Liver (tissue), 9 donors: Measurements from ENCODE around the gene OR4D10. TPM values are rescaled to one million over a fixed set of nuclear protein-coding genes. Genes with fewer than 3 reads are reported as not detected.

Experiments used
- DNase-seq: peaks from one replicate; pipeline ENCODE4 v3.0.0-alpha.2; 2017; ENCODE audit warnings: low spot score
- H3K27ac ChIP-seq, 2 donors: one replicate each; pipeline ENCODE4 v1.7.0; 2013; ENCODE audit warnings: inconsistent platforms in 2 of 2, low read length in 2 of 2, control low read depth in 1 of 2, low read depth in 1 of 2, mild to moderate bottlenecking in 1 of 2
- H3K27me3 ChIP-seq, 4 donors: one replicate each; pipeline versions ENCODE4 v1.6.1 to v1.7.0; 2013; ENCODE audit warnings: low read length in 3 of 4, inconsistent platforms in 1 of 4, mild to moderate bottlenecking in 1 of 4, moderate library complexity in 1 of 4; ENCODE audit not compliant: control insufficient read depth in 4 of 4, insufficient read depth in 4 of 4
- H3K36me3 ChIP-seq, 4 donors: one replicate each; pipeline versions ENCODE4 v1.6.1 to v1.7.0; 2013; ENCODE audit warnings: low read length in 3 of 4, mild to moderate bottlenecking in 3 of 4, low read depth in 1 of 4, moderate library complexity in 1 of 4; ENCODE audit not compliant: control insufficient read depth in 4 of 4, insufficient read depth in 3 of 4
- H3K4me1 ChIP-seq, 4 donors: one replicate each; pipeline versions ENCODE4 v1.6.1 to v1.7.0; 2013; ENCODE audit warnings: low read length in 3 of 4, mild to moderate bottlenecking in 3 of 4, moderate library complexity in 1 of 4; ENCODE audit not compliant: control insufficient read depth in 4 of 4, insufficient read depth in 4 of 4
- H3K4me3 ChIP-seq, 3 donors: one replicate each; pipeline versions ENCODE4 v1.6.1 to v1.7.0; 2013; ENCODE audit warnings: low read length in 3 of 3, control low read depth in 1 of 3, low read depth in 1 of 3, mild to moderate bottlenecking in 1 of 3
- H3K9ac ChIP-seq, 2 donors: one replicate each; pipeline ENCODE4 v1.7.0; 2013; ENCODE audit warnings: low read length in 2 of 2, mild to moderate bottlenecking in 2 of 2, moderate library complexity in 2 of 2, control low read depth in 1 of 2, low read depth in 1 of 2
- H3K9me3 ChIP-seq, 4 donors: one replicate each; pipeline versions ENCODE4 v1.6.1 to v1.7.0; 2013; ENCODE audit warnings: low read length in 3 of 4; ENCODE audit not compliant: control insufficient read depth in 4 of 4
- CTCF ChIP-seq: fragments of 150-350 bp; IDR thresholded peaks from 2 replicates; pipeline ENCODE4 v1.5.1; 2017; ENCODE audit warnings: improper control_type of control experiment, low read depth, low read length; ENCODE audit not compliant: missing input control
- EGR1 ChIP-seq, 2 donors: IDR thresholded peaks; 2 replicates each; pipeline ENCODE4 v1.6.1; 2016 to 2018; ENCODE audit warnings: antibody characterized with exemption in 2 of 2, low read depth in 2 of 2
- FOXA1 ChIP-seq: IDR thresholded peaks from 2 replicates; pipeline ENCODE4 v1.6.1; 2016; ENCODE audit warnings: antibody characterized with exemption
- FOXA2 ChIP-seq: IDR thresholded peaks from 2 replicates; pipeline ENCODE4 v1.6.1; 2016; ENCODE audit warnings: antibody characterized with exemption
- GABPA ChIP-seq, 2 donors: IDR thresholded peaks in 1 of 2; conservative IDR thresholded peaks in 1 of 2; 2 replicates each; pipeline ENCODE4 v1.6.1; 2016; ENCODE audit warnings: antibody characterized with exemption in 2 of 2, mild to moderate bottlenecking in 1 of 2, moderate library complexity in 1 of 2
- HNF4A ChIP-seq, 2 donors: conservative IDR thresholded peaks; 2 replicates each; pipeline ENCODE4 v1.6.1; 2016; ENCODE audit warnings: antibody characterized with exemption in 2 of 2, mild to moderate bottlenecking in 2 of 2
- HNF4G ChIP-seq: IDR thresholded peaks from 2 replicates; pipeline ENCODE4 v1.6.1; 2016; ENCODE audit warnings: antibody characterized with exemption
- JUND ChIP-seq, 2 donors: IDR thresholded peaks; 2 replicates each; pipeline ENCODE4 v1.6.1; 2016; ENCODE audit warnings: antibody characterized with exemption in 2 of 2
- NR2F2 ChIP-seq: IDR thresholded peaks from 2 replicates; pipeline ENCODE4 v1.6.1; 2016; ENCODE audit warnings: antibody characterized with exemption
- RAD21 ChIP-seq, 2 donors: IDR thresholded peaks; 2 replicates each; pipeline ENCODE4 v1.6.1; 2016; ENCODE audit warnings: antibody characterized with exemption in 2 of 2, mild to moderate bottlenecking in 2 of 2
- RXRA ChIP-seq, 2 donors: IDR thresholded peaks; 2 replicates each; pipeline ENCODE4 v1.6.1; 2017 to 2018; ENCODE audit warnings: antibody characterized with exemption in 2 of 2, mild to moderate bottlenecking in 1 of 2
- SP1 ChIP-seq: IDR thresholded peaks from 2 replicates; pipeline ENCODE4 v1.6.1; 2018; ENCODE audit warnings: antibody characterized with exemption, mild to moderate bottlenecking
- TAF1 ChIP-seq: conservative IDR thresholded peaks from 2 replicates; pipeline ENCODE4 v1.6.1; 2016; ENCODE audit warnings: antibody characterized with exemption, mild to moderate bottlenecking
- WGBS: extraction: QIAGEN DNeasy Blood & Tissue Kit; methylation state at CpG from one replicate; pipeline ENCODE4 v1.1.7; 2013; 5-methylcytosine and 5-hydroxymethylcytosine counted together
- polyA plus RNA-seq, 2 donors: library from polyadenylated mRNA; stranded (reverse) in 1 of 2; unstranded in 1 of 2; fragments of 200-250 nt in 1 of 2; fragments of >200 nt in 1 of 2; fragmentation: Nextera tagmentation in 1 of 2; extraction: Ambion mirVana in 1 of 2; gene quantifications; one replicate each; pipeline versions ENCODE4 v1.2.1 to v1.2.3, GENCODE V29; 2013 to 2015
- total RNA-seq, 2 donors: library from RNA; depleted of rRNA; stranded (reverse); fragments of >200 nt; gene quantifications; one replicate each; pipeline ENCODE4 v1.2.3, GENCODE V29; 2014
- TF ChIP-seq, protein P1 (sequence below): IDR thresholded peaks from 2 replicates; pipeline ENCODE4 v1.6.1; 2016; ENCODE audit warnings: antibody characterized with exemption, mild to moderate bottlenecking
- TF ChIP-seq, protein P2 (sequence below): IDR thresholded peaks from 2 replicates; pipeline ENCODE4 v1.6.1; 2016; ENCODE audit warnings: antibody characterized with exemption
- TF ChIP-seq, protein P3 (sequence below): IDR thresholded peaks from 2 replicates; pipeline ENCODE4 v1.6.1; 2016; ENCODE audit warnings: antibody characterized with exemption
- TF ChIP-seq, protein P4 (sequence below): IDR thresholded peaks from 2 replicates; pipeline ENCODE4 v1.6.1; 2016; ENCODE audit warnings: antibody characterized with exemption
- donor health status: healthy.
- donor health status: healthy.
- donor health status: healthy.
- donor health status: healthy.
- donor health status: healthy.

The OR4D10 gene
- total and polyA plus RNA-seq, 4 donors = not detected

DNA sequence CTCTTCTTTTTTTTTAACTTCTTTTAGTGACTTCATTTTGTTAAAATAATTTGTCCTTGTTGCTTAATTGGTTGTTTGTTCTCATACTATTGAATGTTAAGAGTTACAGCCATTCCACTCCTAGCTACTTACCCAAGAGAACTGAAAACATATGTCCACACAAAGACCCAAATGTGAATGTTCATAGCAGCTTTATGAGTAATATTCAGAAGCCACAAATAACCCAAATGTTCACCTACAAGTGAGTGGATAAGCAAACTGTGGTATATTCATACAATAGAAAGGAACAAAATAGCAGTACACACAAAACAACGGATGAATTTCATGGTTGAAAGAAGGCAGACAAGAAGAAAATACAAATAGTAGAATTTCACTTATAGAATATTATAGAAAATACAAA is 28.8 kb downstream of the OR4D10 start (continued):
- TF ChIP-seq CTCF = no peak
- TF ChIP-seq HNF4G = no peak
- TF ChIP-seq GABPA (IDR thresholded peaks at IDR 0.05 in 1 of 2, conservative IDR thresholded peaks at IDR 0.05 in 1 of 2) = no peak
- TF ChIP-seq FOXA1 = no peak

GRCh38 chr11:59503276-59503675 is 30.2 kb downstream of the OR4D10 start, which contains the start of gene OR4D11:
OR4D11 (plus strand) TSS chr11:59503576; CDS start chr11:59503576, 0 bp downstream.
- TF ChIP-seq JUND (IDR thresholded peaks at IDR 0.05) (no peak), GABPA (IDR thresholded peaks at IDR 0.05 in 1 of 2, conservative IDR thresholded peaks at IDR 0.05 in 1 of 2) (no peak), SP1 (no peak), NR2F2 (no peak), HNF4A (conservative IDR thresholded peaks at IDR 0.05) (no peak), FOXA2 (no peak), HNF4G (no peak)
- TF ChIP-seq, protein P1, sequence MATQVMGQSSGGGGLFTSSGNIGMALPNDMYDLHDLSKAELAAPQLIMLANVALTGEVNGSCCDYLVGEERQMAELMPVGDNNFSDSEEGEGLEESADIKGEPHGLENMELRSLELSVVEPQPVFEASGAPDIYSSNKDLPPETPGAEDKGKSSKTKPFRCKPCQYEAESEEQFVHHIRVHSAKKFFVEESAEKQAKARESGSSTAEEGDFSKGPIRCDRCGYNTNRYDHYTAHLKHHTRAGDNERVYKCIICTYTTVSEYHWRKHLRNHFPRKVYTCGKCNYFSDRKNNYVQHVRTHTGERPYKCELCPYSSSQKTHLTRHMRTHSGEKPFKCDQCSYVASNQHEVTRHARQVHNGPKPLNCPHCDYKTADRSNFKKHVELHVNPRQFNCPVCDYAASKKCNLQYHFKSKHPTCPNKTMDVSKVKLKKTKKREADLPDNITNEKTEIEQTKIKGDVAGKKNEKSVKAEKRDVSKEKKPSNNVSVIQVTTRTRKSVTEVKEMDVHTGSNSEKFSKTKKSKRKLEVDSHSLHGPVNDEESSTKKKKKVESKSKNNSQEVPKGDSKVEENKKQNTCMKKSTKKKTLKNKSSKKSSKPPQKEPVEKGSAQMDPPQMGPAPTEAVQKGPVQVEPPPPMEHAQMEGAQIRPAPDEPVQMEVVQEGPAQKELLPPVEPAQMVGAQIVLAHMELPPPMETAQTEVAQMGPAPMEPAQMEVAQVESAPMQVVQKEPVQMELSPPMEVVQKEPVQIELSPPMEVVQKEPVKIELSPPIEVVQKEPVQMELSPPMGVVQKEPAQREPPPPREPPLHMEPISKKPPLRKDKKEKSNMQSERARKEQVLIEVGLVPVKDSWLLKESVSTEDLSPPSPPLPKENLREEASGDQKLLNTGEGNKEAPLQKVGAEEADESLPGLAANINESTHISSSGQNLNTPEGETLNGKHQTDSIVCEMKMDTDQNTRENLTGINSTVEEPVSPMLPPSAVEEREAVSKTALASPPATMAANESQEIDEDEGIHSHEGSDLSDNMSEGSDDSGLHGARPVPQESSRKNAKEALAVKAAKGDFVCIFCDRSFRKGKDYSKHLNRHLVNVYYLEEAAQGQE = no peak
- TF ChIP-seq, protein P2, sequence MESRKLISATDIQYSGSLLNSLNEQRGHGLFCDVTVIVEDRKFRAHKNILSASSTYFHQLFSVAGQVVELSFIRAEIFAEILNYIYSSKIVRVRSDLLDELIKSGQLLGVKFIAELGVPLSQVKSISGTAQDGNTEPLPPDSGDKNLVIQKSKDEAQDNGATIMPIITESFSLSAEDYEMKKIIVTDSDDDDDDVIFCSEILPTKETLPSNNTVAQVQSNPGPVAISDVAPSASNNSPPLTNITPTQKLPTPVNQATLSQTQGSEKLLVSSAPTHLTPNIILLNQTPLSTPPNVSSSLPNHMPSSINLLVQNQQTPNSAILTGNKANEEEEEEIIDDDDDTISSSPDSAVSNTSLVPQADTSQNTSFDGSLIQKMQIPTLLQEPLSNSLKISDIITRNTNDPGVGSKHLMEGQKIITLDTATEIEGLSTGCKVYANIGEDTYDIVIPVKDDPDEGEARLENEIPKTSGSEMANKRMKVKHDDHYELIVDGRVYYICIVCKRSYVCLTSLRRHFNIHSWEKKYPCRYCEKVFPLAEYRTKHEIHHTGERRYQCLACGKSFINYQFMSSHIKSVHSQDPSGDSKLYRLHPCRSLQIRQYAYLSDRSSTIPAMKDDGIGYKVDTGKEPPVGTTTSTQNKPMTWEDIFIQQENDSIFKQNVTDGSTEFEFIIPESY = no peak
- TF ChIP-seq, protein P3, sequence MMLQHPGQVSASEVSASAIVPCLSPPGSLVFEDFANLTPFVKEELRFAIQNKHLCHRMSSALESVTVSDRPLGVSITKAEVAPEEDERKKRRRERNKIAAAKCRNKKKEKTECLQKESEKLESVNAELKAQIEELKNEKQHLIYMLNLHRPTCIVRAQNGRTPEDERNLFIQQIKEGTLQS = no peak
- no peaks in the 10 kb centered on the region for H3K9me3 ChIP-seq
- no peak within 1 kb of the TSS for H3K27ac ChIP-seq
- H3K4me1 ChIP-seq = no peaks in the 10 kb centered on the region
- DNase-seq = no peak
- no peak within 1 kb of the TSS for H3K9ac ChIP-seq
- H3K4me3 ChIP-seq = no peak within 1 kb of the TSS
- H3K27me3 ChIP-seq = no peaks in the 10 kb centered on the region
- H3K36me3 ChIP-seq = no peaks in the 10 kb centered on the region

DNA sequence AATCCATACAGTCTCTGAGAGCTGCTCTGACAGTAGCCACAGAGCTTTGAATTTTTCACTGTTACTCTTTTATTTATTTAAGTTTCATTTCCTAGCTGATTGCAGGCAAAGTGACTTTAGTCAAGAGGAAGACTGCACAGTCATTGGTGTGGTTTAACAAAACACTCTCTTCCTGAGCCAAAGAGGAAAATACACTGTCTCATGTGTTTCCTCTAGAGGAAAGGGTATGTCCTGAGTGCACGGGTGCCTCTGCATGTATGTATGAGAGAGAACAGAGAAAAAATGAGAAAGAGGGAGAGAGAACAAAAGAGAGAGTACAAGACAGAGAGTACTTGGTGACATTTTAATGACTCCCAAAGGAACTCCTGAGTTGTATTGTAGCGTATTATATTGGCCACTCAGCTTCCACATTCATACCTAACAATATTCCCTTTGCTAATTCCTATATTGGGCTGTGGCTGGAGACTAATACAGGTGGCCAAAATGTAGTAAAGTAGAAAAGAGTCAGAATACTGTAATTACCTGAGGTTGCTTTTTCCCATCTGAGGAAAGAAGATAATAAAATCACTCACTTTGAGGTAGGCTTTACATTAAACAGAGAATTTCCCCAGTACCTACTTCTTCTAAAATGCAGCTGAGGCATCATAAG is 38.0 kb downstream of the OR4D10 start, which contains the start of gene OR4D9:
Gene OR4D9, plus strand, starts transcription at position 599 of the 649 bp plus-strand sequence. CDS start 3,374 bp downstream, outside the sequence.
- no peak within 1 kb of the TSS for H3K9ac ChIP-seq
- peaks cover 0 to 3% (median 0%) of the 10 kb centered on the region in 4 donors for H3K27me3 ChIP-seq
- no peak within 1 kb of the TSS for H3K27ac ChIP-seq
- H3K4me1 ChIP-seq = no peaks in the 10 kb centered on the region
- H3K9me3 ChIP-seq = no peaks in the 10 kb centered on the region
- 50% methylated on average over 2 of the region's 2 CpGs for WGBS
- no peaks in the 10 kb centered on the region for H3K36me3 ChIP-seq
- no peak for DNase-seq
- H3K4me3 ChIP-seq = no peak within 1 kb of the TSS
- TF ChIP-seq, protein P3 = no peak
- no peak for TF ChIP-seq HNF4A (conservative IDR thresholded peaks at IDR 0.05)
- TF ChIP-seq RXRA (IDR thresholded peaks at IDR 0.05) = peak in 1 of 2 donors; percentile 18
- TF ChIP-seq CTCF = no peak
- peak; percentile 17 for TF ChIP-seq NR2F2
- no peak for TF ChIP-seq HNF4G
- no peak for TF ChIP-seq FOXA1
- TF ChIP-seq, protein P4, sequence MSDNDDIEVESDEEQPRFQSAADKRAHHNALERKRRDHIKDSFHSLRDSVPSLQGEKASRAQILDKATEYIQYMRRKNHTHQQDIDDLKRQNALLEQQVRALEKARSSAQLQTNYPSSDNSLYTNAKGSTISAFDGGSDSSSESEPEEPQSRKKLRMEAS = no peak
- TF ChIP-seq TAF1 = no peak
- TF ChIP-seq FOXA2 = no peak
- no peak for TF ChIP-seq EGR1 (IDR thresholded peaks at IDR 0.05; ENCODE audit: low read depth in 2 of 2)
- no peak for TF ChIP-seq GABPA (IDR thresholded peaks at IDR 0.05 in 1 of 2, conservative IDR thresholded peaks at IDR 0.05 in 1 of 2)
- no peak for TF ChIP-seq SP1
- TF ChIP-seq RAD21 (IDR thresholded peaks at IDR 0.05) = no peak
